ENCODE data around the gene PPIE.

The PPIE gene

GRCh38 chr1:39735731-39736130 lies 3.0 kb upstream of the PPIE start:
- no peak for ATAC-seq
- no peak for TF ChIP-seq ZNF70 (CRISPR knock-in tag; IDR thresholded peaks at IDR 0.05)
- TF ChIP-seq OSR1 (CRISPR knock-in tag; IDR thresholded peaks at IDR 0.05) = no peak
- no peak for TF ChIP-seq ARNTL (CRISPR knock-in tag; IDR thresholded peaks at IDR 0.05; ENCODE audit: borderline replicate concordance, low read depth)
- no peak for TF ChIP-seq TOX (CRISPR knock-in tag; IDR thresholded peaks at IDR 0.05; ENCODE audit: borderline replicate concordance)
- no peak for TF ChIP-seq ZFP30 (CRISPR knock-in tag; IDR thresholded peaks at IDR 0.05)
- TF ChIP-seq BACH2 (CRISPR knock-in tag; IDR thresholded peaks at IDR 0.05; ENCODE audit: borderline replicate concordance) = no peak
- no peak for TF ChIP-seq ZFP3 (CRISPR knock-in tag; IDR thresholded peaks at IDR 0.05)
- TF ChIP-seq, protein P1, sequence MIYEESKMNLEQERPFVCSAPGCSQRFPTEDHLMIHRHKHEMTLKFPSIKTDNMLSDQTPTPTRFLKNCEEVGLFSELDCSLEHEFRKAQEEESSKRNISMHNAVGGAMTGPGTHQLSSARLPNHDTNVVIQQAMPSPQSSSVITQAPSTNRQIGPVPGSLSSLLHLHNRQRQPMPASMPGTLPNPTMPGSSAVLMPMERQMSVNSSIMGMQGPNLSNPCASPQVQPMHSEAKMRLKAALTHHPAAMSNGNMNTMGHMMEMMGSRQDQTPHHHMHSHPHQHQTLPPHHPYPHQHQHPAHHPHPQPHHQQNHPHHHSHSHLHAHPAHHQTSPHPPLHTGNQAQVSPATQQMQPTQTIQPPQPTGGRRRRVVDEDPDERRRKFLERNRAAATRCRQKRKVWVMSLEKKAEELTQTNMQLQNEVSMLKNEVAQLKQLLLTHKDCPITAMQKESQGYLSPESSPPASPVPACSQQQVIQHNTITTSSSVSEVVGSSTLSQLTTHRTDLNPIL (CRISPR knock-in tag; IDR thresholded peaks at IDR 0.05; ENCODE audit: low read depth) = no peak
- TF ChIP-seq SNAI2 (CRISPR knock-in tag; IDR thresholded peaks at IDR 0.05) = no peak
- no peak for TF ChIP-seq ZNF565 (CRISPR knock-in tag; conservative IDR thresholded peaks at IDR 0.05; ENCODE audit: low read depth)
- TF ChIP-seq PPARA (CRISPR knock-in tag; IDR thresholded peaks at IDR 0.05; ENCODE audit: borderline replicate concordance) = no peak
- TF ChIP-seq TSHZ2 (CRISPR knock-in tag; IDR thresholded peaks at IDR 0.05) = no peak
- no peak for TF ChIP-seq POU6F1 (CRISPR knock-in tag; IDR thresholded peaks at IDR 0.05; ENCODE audit: borderline replicate concordance, low read depth)
- TF ChIP-seq ZC3H10 (CRISPR knock-in tag; IDR thresholded peaks at IDR 0.05) = no peak
- TF ChIP-seq RARB (CRISPR knock-in tag; IDR thresholded peaks at IDR 0.05) = no peak
- no peak for TF ChIP-seq GLIS3 (CRISPR knock-in tag; IDR thresholded peaks at IDR 0.05)
- TF ChIP-seq TCF4 (CRISPR knock-in tag; IDR thresholded peaks at IDR 0.05; ENCODE audit: borderline replicate concordance) = no peak
- no peak for TF ChIP-seq ESRRG (CRISPR knock-in tag; IDR thresholded peaks at IDR 0.05)

DNA sequence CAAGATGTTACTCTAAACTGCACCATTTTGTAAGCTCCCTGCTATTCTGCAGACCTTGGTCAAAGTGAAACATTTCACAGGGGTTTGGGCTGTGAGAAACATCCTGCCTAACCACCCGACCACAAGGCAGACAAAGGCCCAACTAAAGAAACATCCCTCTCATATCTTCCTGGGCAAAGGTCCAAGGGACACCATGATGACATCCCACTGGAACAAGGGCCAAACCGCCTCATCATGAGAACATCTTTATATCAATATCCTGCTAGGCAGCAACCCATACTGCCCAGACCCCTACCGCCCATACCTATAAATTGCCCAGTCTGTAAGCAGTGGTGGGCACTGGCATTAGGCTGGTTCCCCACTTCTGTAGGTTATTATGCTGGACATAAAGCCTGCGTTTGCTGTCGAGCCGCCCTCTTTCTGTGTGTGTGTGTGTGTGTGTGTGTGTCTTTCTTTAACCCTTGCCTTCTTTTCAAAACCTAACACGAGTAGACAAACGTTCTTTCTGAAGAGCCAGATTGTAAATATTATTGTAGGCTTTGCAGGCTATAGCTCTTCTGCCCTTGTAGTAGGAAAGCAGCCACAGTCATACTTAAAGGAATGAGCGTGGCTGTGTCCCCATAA lies 1.0 kb upstream of the PPIE start:
- no peak for ATAC-seq
- TF ChIP-seq ZFP30 (CRISPR knock-in tag; IDR thresholded peaks at IDR 0.05) = no peak
- no peak for TF ChIP-seq TSHZ2 (CRISPR knock-in tag; IDR thresholded peaks at IDR 0.05)
- no peak for TF ChIP-seq PPARA (CRISPR knock-in tag; IDR thresholded peaks at IDR 0.05; ENCODE audit: borderline replicate concordance)
- no peak for TF ChIP-seq ZNF70 (CRISPR knock-in tag; IDR thresholded peaks at IDR 0.05)
- no peak for TF ChIP-seq RARB (CRISPR knock-in tag; IDR thresholded peaks at IDR 0.05)

DNA sequence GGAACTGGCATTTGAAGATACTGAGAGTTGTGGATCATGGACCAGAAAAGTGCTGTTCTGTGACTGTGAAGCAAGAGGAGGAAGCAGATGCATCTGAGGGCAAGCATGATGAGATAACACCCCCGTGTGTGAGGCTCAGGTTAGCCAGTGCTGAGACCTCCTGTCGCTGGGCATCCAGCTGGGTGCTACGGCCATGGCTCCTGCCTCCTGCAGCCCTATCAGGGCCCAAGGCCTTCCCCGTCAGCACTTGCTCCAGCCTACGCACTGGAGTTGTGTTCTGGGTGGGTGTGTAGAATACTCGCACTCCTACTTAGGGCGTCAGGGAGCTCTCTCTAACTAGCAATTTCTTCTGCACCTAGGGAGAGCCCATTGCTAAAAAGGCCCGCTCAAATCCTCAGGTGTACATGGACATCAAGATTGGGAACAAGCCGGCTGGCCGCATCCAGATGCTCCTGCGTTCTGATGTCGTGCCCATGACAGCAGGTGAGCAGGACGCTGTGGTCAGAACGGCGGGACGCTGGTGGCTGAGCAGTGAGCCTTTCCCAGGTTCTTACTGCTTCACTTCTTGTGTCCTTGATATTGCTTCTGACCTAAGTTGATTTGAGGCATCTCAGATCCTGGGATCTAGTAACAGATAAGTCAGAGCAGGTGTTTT lies 6.5 kb downstream of the PPIE start:
- TF ChIP-seq RARB (CRISPR knock-in tag; IDR thresholded peaks at IDR 0.05) (no peak), CSDC2 (CRISPR knock-in tag; IDR thresholded peaks at IDR 0.05) (no peak), ZNF8 (CRISPR knock-in tag; IDR thresholded peaks at IDR 0.05) (no peak), ZNF565 (CRISPR knock-in tag; conservative IDR thresholded peaks at IDR 0.05; ENCODE audit: low read depth) (no peak), OSR1 (CRISPR knock-in tag; IDR thresholded peaks at IDR 0.05) (no peak), ZC3H10 (CRISPR knock-in tag; IDR thresholded peaks at IDR 0.05) (no peak), CSRNP3 (CRISPR knock-in tag; IDR thresholded peaks at IDR 0.05) (no peak), ISL1 (CRISPR knock-in tag; IDR thresholded peaks at IDR 0.05) (no peak), ZFP30 (CRISPR knock-in tag; IDR thresholded peaks at IDR 0.05) (no peak)
- TF ChIP-seq, protein P1 (CRISPR knock-in tag; IDR thresholded peaks at IDR 0.05; ENCODE audit: low read depth) = no peak
- TF ChIP-seq, protein P2, sequence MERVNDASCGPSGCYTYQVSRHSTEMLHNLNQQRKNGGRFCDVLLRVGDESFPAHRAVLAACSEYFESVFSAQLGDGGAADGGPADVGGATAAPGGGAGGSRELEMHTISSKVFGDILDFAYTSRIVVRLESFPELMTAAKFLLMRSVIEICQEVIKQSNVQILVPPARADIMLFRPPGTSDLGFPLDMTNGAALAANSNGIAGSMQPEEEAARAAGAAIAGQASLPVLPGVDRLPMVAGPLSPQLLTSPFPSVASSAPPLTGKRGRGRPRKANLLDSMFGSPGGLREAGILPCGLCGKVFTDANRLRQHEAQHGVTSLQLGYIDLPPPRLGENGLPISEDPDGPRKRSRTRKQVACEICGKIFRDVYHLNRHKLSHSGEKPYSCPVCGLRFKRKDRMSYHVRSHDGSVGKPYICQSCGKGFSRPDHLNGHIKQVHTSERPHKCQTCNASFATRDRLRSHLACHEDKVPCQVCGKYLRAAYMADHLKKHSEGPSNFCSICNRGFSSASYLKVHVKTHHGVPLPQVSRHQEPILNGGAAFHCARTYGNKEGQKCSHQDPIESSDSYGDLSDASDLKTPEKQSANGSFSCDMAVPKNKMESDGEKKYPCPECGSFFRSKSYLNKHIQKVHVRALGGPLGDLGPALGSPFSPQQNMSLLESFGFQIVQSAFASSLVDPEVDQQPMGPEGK (CRISPR knock-in tag; IDR thresholded peaks at IDR 0.05; ENCODE audit: borderline replicate concordance) = no peak
- ATAC-seq = no peak
